ENCODE results near the gene HIVEP3.
A peak's percentile ranks its signal among the peaks of the same experiment; 100 is the strongest.

Gene HIVEP3

DNA sequence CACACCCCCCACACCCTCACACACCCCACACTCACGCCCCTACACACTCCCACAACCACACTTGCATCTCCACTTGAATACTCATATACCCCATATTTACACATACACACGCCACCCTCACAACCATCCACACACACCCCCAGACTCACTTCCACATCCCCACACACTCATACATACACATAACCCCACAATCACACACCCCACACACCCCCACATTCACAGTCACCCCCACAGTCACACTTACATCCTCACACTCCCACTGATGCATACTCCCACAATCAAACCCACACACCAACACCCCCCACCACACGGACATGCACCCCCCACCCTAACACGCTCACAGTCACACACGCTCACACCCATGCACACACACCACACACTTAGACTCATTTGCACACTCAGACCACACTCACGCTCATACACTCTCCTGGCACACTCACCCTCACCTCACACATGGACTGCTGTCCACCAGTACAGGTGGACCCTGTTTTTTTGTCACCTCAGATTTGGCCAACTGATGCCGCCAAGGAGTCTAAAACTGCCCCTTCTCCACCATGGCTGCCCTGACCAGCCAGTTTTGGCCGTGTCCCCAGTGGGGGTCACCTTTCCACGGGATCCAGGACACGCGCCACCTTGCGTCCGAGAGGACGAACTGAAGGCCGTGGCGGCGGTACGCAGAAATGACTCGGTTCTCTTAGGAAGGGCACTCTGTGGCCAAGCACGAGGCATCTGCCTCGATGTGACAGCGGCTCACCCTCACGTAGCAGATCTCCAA is 388.9 kb downstream of the HIVEP3 start:
- DNase-seq (ENCODE audit: low spot score): peak; percentile 46

GRCh38 chr1:41528726-41529605 is 389.8 kb downstream of the HIVEP3 start:
- no peak for DNase-seq (ENCODE audit: low spot score)

- no peak for DNase-seq (ENCODE audit: low spot score)
Observed at GRCh38 chr1:41528106-41528505, 390.6 kb downstream of the HIVEP3 start.

DNA sequence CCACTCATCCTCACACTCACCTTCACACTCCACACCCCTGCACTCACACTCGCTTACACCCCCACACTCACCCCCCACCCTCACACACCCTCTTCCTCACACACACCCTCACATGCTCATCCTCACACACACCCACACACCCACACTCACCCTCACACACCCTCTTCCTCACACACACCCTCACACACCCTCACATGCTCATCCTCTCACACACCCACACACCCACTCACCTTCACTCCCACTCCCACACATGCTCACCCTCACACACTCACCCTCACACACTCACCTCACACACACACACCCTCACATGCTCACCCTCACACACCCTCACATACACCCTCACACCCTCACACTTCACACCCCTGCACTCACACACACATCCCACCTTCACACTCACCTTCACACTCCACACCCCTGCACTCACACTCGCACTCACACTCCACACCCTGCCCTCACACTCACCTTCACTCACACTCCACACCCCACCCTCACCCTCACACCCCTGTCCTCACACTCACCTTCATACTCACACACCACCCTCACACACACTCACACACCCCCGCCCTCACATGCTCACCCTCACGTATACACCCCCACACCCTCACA is 391.7 kb downstream of the HIVEP3 start:
- no peak for DNase-seq (ENCODE audit: low spot score)

- DNase-seq (ENCODE audit: low spot score): no peak
Observed at GRCh38 chr1:41525891-41526587, 392.7 kb downstream of the HIVEP3 start.

GRCh38 chr1:41524676-41525675 is 393.7 kb downstream of the HIVEP3 start:
- no peak for DNase-seq (ENCODE audit: low spot score)

DNA sequence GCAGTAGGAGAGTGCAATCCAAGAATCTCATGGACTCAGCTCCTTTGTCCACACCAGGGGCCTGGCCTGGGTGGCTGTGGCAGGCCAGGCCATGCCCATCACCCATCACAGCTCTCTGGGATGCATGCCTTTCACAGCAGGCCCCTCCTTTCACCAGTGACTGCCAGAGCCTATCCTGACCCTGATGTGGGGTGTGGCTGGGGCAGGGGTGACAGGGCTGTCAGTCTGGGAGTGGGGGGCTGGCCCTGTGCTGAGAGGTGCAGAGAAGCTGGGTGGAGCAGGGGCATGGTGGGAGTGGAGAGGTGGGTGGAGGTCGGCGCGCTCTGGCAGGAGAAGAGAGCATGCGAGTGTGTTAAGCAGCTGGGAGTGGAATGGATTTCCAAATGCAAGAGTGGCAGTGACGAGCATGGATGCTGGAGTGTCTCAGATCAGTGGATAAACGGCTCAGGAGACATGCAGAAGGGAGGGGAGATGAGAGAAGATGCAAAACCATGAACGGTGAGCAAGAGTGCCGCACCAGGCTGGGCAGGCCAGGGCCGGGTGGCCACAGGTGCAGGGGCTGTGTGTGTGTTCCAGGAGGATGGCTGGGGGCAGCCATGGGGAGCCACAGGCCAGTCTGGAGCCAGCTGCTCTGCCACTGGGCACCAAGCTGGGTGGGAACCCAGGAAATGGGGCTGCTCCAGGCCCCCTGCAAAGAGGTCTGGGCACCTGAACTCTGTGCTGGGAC is 394.6 kb downstream of the HIVEP3 start:
- no peak for DNase-seq (ENCODE audit: low spot score)

- no peak for DNase-seq (ENCODE audit: low spot score)
Observed at GRCh38 chr1:41523071-41523470, 395.7 kb downstream of the HIVEP3 start.

DNA sequence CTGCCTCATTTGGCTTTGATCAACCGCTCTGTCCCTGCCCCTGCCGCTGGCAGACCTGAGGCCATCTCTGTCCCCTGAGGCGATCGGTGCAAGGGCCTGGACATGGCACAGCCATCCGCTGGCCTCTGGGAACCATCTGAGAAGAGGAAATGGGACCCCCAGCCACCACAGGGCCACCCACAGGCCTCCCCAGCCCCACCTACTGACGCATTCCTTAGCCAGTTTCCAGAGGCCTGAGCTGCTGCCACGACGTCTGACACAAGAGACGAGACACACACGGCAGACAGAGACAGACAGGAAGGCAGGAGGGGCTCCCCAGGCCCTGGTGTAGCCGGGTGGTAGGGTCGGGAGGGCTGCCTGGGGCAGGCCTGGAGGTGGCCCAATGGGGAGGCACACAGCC is 397.0 kb downstream of the HIVEP3 start:
- DNase-seq (ENCODE audit: low spot score): no peak

- no peak for DNase-seq (ENCODE audit: low spot score)
Observed at GRCh38 chr1:41520951-41521752, 397.6 kb downstream of the HIVEP3 start.

DNA sequence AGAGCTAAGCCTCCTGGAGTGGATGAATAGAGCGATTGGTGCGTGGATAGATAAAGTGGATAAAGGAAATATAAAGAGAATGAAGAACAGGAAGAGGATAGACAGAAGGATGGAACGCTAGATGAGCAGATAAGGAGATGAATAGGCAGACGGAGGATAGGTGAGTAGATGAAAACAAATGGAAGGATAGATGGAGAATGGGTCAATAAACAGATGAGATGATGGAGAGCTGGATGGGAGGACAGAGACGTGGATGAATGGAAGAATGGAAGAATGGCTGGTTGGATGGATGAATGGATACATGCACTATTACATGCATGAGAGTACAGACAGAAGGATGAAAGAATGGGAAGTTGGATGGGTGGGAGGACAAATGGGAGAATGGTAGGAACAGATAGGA is 399.1 kb downstream of the HIVEP3 start:
- DNase-seq (ENCODE audit: low spot score): no peak

DNA sequence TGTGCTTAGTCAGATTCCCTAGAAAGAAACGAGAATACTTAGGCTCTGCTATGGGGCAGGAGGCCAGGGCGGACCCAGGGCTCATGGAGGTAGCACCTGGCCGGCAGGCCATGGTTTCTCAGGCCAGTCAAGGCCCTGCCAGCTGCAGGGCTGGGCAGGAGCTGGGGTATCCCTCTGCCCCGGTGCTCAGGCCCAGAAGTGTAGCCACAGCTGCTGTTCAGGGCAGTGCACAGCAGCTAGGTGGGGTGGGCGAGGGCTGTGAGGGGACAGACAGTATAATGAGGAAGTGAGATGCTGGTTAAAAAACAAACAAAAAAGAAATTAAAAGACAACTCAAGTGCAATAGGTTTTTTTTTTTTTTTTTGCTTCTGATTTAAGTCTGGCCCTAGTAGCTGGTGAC is 400.3 kb downstream of the HIVEP3 start:
- DNase-seq (ENCODE audit: low spot score): no peak

- no peak for DNase-seq (ENCODE audit: low spot score)
Observed at GRCh38 chr1:41517062-41517438, 401.7 kb downstream of the HIVEP3 start.

DNA sequence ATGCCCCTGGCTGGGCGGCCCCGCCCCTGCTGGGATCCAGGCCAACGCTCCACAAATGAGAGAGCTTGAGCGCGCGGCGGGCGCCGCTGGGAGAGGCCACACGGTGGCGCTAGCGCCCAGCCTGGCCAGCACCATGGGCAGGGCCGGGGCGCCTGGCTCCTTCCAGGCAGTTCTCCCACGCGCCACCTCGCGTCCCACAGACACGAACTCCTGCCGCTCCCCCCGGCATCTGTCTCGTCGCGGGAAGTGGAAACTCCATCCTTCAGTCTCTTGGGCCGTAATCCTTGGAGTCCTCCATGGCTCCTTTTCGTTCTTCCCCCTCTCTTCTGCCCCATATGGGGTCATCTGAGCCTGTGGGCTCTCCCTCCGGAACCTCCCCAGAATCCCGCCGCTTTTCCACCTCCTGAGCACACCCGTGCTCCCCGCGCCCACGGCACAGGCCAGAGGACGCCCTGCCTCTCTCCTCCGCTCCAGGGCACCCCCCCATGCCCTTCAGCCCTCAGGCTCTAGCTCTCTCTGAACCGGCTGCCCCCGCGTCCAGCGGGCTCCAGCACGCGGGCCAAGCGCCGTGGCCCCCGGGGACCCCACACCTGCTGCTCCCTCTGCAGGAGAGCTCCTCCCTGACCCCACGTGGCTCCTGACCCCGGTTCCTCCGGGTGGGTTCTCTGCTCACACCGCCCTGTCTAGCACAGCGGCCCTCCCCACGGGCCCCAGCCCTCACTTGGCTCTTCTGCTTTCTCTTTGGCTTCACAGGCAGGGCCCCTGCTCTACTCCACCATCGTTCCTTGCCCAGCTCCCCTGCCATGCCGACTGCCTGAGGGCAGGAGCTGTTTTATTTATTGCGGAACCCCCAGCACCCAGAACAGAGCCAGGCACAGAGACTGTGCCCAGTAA is 402.3 kb downstream of the HIVEP3 start:
- DNase-seq (ENCODE audit: low spot score): peak; percentile 97

DNA sequence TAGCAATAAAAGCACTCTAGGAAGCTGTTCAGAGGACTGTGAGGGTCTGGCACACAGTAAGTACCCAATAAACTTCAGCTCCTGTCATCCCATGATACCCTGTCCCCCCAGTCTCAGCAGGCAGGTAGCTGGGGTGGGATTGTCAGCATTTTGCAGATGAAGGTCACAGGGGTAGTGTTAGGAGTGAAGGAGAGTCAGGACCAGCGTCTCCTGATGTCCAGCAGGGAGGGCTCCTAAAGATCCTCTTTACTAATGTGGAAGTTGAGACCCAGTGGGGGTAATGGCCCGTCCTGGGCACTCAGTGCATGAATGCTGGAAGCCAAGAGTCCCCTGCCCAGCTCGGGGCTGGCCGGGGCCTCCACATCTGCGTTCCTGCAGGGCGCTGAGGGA is 402.9 kb downstream of the HIVEP3 start:
- DNase-seq (ENCODE audit: low spot score): no peak

DNA sequence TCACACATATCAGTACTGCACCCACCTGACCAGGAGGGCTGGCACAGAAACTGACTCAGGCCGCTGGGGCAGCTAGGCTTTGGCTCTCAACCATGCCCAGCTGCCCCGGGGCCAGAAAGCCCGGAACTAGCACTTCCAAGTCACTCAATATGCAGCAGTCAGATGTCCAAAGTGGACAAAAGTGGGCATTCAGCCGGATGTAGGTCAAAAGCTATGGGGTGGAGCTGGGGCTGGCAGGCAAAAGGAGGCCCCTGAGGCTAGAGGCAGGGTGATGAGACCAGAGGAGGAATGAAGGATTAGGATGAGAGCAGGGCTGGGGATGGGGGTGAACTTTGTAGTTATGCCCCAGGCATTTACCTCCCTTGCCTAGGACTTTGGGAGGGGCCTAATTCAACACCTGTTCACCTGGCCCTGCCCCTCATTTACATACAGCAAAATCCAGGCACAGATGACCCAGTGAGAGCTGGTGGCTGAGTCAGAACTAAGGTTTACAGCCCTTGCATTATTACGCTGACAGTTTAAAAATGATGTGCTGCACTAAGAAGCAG is 403.5 kb downstream of the HIVEP3 start:
- no peak for DNase-seq (ENCODE audit: low spot score)

DNA sequence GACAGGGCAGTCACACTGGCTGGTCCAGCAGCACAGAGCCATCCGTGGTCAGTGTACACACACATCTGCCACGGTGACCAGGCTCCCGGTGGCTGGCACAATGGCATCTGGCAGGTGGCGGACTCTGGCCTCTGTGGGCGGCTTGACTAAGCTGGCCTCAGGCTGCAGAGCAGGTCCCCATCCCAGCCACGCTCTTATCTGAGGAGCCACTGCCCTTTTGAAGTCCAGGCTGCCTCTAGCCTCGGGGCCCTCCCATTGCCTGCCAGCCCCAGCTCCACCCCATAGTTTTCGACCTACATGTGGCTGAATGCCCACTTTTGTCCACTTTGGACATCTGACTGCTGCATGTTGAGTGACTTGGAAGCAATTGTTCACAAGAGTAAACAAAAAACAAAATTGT is 404.3 kb downstream of the HIVEP3 start:
- DNase-seq (ENCODE audit: low spot score): no peak

- peak; percentile 60 for DNase-seq (ENCODE audit: low spot score)
Observed at GRCh38 chr1:41513383-41513735, 405.4 kb downstream of the HIVEP3 start.
